Measurements from ENCODE around the gene COL26A1.
"Not testable (repeated sequence)": the region's sequence is repeated elsewhere in the genome, so short reads cannot be mapped to it uniquely, and the experiment has no call there.

Gene COL26A1

GRCh38 chr7:101505510-101505909 is 142.8 kb downstream of the COL26A1 start:
- DNase-seq, result not testable (repeated sequence)

- no peak for DNase-seq
Observed at GRCh38 chr7:101506531-101506930, 143.9 kb downstream of the COL26A1 start.

DNA sequence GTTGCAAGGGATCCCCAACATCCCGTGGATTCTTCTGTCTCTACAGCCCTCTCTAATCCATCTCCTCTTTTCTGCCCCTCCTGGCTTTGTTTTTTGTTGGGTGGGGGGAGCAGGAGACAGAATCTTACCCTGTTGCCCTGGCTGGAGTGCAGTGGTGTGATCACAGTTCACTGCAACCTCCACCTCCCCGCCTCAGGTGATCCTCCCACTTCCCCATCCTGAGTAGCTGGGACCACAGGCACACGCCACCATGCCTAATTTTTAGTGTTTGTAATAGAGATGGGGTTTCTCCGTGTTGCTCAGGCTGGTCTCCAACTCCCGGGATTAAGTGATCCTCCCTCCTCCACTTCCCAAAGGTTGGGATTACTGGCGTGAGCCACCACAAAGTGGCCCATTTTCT is 144.7 kb downstream of the COL26A1 start:
- DNase-seq, result no peak

DNA sequence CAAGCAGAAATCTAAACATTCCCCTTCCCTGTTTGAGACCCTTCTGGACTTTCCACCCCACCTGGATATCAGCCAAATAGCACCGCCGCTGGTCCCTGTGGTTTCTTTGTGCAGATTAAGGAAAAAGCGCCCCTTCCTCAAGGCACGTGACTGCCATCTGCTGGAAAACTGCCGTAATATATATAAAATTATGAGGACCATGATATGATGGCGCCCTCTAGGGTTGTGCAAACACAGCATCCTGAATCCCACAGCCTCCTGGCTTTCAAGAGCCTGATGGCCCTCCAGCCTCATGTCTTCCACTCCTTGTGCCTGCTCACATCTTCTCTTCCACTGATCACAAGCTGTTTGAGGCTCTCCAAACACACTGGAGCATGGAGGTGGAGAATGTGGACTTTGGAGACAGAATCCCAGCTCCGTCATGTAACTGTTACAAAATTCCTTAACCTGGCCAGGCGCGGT is 145.1 kb downstream of the COL26A1 start:
- peak; percentile 83 for DNase-seq

GRCh38 chr7:101510297-101510696 is 147.6 kb downstream of the COL26A1 start:
- DNase-seq, result no peak

DNA sequence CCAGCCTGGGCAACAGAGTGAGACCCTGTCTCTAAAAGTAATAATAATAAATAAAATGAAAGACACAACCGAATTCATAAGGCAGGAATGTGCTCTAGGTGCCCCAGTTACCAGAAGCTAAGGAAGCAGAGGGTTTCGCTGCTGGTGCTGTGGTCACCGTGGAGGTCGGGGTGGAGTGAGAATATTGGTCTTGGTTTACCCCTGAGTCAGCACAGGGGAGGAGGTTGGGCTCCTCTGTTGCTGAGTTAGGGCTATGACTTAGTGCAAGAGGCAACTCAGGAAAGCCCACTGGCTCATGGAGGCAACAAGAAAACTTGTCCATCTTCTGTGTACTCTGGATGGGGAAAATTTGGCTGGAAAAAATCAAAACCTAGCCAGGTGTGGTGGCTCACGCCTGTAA is 149.3 kb downstream of the COL26A1 start:
- DNase-seq, result no peak

DNA sequence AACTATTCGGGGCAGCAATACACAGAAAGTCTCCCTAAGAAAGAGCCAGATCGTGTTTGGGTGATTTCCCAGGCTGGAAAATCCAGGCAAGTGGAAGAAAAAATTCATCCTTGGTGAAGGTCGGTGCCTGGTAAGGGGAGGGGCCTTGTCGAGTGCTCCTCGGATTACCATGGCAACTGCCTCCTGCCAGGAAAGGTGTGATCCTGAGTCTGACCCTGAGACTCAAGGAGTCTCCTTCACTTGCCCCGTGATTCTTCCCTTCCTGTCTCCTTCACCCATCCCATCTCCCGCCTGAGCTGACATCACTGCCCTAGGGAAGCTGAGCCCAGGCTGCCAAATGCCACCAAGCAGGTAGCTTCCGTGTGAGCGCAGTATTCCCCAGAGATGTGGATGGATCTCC is 154.2 kb downstream of the COL26A1 start:
- no peak for DNase-seq

DNA sequence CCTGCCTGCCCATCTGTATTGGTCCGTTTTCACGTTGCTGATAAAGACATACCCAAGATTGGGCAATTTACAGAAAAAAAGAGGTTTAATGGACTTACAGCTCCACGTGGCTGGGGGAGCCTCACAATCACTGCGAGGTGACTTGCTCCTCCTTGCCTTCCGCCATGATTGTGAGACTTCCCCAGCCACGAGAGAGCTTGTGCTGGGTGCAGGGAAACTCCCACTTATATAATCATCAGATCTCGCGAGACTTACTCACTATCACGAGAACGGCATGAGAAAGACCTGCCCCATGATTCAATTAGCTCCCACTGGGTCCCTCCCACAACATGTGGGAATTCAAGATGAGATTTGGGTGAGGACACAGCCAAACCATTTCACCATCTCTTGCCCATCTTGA is 154.6 kb downstream of the COL26A1 start:
- no peak for DNase-seq

- DNase-seq, result no peak
Observed at GRCh38 chr7:101518336-101518735, 155.7 kb downstream of the COL26A1 start.

DNA sequence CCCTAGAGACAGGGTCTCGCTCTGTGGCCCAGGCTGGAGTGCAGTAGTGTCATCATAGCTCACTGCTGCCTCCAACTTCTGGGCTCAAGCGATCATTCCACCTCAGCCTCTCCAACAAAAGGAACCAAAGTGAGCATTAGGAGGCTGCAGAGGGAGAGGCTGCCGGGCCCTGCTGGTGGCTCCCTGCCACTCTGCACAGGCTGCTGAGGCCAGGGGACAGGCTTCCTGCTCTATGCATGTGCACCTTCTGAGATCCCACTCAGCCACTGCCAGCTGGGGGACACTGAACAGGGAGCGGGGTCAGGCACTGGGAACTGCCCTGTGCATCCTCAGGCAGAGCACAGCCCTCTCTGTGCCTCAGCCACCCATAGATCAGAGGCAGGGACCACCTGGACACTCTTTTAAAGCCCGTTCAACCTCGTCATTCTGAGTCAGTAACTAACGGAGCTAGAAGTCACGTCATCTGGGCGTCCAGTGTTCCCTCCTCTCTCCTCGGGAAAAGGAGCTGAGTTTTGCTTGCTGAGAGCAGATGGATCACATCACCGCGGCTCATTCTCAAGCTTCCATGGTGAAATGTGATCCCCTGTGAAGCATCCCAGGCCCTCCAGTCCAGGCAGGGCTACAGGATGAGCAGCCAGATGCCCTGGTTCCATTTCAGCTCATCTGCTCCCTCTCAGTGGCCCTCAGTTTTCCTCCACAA is 156.8 kb downstream of the COL26A1 start:
- DNase-seq, result no peak

GRCh38 chr7:101521430-101521925 is 158.8 kb downstream of the COL26A1 start:
- no peak for DNase-seq

DNA sequence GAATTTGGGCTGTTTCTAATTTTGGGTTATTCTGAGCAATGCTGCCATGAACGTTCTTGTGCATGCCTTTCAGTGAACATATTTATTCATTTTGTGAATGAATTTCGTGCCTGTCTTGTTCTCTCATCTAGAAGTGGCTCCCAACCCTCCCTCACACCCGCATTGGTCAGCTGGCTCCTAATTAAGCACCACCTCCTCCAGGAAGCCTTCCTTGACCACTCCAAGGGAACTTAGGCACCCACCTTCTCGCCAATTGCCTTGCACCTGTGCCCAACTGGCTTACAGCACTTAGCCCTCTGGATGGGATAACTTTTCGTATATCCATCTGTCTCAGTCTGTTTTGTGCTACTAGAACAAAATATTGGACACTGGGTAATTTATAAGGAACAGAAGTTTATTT is 159.3 kb downstream of the COL26A1 start:
- DNase-seq, result no peak

GRCh38 chr7:101527844-101528667 is 165.4 kb downstream of the COL26A1 start:
- DNase-seq, result no peak

GRCh38 chr7:101529560-101529959 is 166.9 kb downstream of the COL26A1 start:
- DNase-seq, result no peak

DNA sequence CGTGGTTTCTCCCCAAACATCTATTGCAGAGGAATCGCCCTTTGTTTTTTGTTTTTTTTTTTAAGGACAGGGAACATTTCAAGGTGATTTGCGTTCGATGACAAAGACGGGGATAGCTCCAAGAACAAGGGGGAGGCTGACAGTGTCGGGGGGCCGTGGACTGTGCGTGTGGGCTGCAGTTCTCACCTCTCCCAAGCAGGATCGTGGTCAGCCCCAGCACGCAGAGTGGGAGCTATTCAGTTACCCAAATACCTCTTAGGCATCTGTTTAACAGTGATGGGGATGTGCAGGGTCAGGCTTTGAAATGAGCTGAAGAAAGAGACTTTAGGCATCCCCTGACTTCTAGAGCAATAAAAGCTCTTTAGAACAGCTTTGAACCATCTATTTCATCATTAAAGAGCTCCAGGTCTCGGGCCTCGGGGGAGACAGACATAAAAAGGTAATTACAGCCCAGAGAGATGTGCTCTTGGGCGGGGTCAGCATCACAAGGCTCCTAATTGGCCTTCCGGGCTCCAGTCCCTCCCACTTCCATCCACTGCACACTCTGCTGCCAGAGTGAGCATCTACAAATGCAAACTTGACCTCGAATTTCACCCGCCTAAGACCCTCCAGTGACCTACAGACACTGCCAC is 169.2 kb downstream of the COL26A1 start:
- no peak for DNase-seq

DNA sequence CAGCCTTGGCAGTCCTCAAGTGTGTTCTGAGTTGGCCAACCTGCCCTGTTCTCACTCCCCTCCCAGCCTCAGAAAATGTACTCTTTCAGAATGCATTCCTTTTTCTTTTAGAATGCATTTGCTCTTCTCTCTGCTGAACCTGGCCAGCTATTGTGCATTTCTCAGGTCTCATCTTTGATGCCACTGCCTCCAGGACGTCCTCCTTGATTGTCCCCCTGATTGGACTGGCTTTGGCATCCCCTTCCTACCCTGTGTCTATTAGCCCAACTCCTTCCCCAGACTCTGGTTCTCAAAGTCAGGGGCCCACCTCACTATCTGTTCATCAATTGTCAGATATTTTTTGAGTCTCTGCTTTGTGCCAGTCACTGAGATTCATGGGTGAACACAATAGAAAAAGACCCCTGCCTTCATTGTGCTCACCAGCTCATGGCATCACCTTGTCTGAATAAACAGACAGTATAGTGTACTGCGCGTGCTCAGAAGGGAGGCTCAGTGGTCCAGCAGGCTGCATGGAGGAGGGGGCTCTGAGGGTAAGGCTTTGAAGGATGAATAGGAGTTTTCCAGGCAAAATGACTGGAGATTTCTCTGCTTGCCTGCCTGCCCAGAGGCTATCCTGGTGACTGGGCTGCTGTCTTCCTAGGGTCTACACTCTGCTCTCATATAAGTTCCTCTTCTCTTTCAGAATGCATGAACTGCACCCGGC is 169.9 kb downstream of the COL26A1 start:
- DNase-seq, result no peak

GRCh38 chr7:101533103-101533465 is 170.4 kb downstream of the COL26A1 start:
- no peak for DNase-seq

DNA sequence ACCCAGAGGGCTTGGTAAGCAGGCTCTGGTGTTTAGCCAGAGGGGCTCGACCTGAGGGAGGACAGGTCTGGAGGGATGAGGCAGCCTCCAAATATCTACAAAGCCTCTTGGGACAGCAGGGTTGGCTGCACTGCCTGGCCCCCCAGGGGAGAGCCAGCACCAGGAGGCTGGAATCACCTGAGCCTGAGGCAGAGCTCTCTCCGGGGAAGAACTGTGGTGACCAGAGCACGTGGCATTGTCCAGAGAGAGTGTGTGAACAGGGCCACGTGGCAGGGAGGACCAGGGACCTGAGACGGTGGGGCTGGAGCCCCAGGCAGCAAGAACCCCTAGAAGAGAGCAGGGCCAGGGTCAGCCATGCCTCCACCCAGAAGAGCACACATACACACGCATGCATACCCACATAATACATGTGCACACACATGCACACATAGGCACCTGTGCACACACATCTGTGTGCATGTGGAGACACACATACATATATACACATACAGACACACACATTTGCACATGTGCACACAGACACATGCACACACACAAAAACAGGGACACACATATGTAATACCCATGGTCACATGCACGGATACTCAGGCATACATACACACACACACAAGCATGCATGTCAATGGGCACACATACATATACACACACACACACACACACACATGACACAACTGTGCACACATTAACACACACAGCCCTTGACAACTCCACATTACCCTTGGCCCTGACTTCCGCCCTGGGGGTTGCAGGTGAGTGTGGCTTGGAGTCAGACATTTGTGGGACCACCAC is 171.5 kb downstream of the COL26A1 start:
- DNase-seq, result no peak

GRCh38 chr7:101534873-101535272 is 172.2 kb downstream of the COL26A1 start:
- no peak for DNase-seq

GRCh38 chr7:101535351-101535751 is 172.7 kb downstream of the COL26A1 start:
- DNase-seq, result no peak

GRCh38 chr7:101536232-101536631 is 173.6 kb downstream of the COL26A1 start:
- DNase-seq, result no peak

- DNase-seq, result no peak
Observed at GRCh38 chr7:101536668-101537067, 174.0 kb downstream of the COL26A1 start.

Measured in hematopoietic multipotent progenitor cell treated with erythropoietin and hydrocortisone succinate and interleukin-3 and kit ligand, for 6 days (in vitro differentiated cells).